ENCODE measurements around the gene ORC6.

DNA sequence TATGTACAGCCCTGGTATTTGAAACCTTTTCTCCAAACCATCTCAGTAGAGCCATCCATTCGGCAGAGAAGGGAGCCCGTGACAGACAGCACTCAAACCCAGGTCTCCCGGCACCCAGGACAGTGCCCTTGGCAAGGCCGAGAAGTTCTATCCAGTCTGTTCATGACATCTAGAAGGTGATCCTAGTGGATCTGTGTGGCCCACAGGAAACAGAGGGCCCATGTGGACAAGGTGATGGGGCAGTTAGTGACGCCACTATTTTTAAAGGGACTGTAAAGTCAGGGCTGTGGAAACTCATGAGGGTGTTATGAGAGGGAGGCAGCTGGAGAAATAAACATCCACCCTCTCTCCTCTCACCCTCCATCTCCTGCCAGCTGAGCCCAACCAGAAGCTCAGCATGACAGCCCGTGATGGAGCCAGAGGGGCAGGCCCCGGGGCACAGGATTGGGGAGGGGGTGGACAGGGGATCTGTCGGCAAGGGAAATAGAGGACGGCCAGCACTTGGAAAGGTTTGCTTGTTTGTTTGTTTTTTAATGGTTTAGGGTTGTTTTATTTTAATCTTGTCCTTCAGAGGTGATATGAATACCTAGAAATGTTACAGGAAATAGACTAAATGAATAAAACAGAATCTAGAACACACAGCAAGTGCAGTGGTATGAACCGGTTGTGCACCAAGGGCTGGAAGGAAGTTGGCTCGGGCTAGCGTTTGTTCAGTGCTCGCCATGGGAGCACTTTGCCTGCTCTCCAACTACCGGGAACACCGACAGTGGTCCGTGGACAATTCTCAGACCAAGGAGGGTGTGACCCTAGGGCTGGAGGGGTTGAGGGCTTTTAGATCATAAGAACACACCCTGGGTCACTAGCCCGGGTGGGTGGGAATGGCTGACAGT lies 41.6 kb downstream of the ORC6 start:
- TF ChIP-seq SMAD4 (CRISPR knock-in tag; IDR thresholded peaks at IDR 0.05) (no peak), ZNF232 (CRISPR knock-in tag; IDR thresholded peaks at IDR 0.05) (no peak), TCF7 (CRISPR knock-in tag; IDR thresholded peaks at IDR 0.05; ENCODE audit: low read depth) (no peak)
- TF ChIP-seq, protein P1, sequence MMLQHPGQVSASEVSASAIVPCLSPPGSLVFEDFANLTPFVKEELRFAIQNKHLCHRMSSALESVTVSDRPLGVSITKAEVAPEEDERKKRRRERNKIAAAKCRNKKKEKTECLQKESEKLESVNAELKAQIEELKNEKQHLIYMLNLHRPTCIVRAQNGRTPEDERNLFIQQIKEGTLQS (CRISPR knock-in tag; conservative IDR thresholded peaks at IDR 0.05) = no peak
- TF ChIP-seq, protein P2, sequence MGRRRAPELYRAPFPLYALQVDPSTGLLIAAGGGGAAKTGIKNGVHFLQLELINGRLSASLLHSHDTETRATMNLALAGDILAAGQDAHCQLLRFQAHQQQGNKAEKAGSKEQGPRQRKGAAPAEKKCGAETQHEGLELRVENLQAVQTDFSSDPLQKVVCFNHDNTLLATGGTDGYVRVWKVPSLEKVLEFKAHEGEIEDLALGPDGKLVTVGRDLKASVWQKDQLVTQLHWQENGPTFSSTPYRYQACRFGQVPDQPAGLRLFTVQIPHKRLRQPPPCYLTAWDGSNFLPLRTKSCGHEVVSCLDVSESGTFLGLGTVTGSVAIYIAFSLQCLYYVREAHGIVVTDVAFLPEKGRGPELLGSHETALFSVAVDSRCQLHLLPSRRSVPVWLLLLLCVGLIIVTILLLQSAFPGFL (CRISPR knock-in tag; IDR thresholded peaks at IDR 0.05; ENCODE audit: borderline replicate concordance) = no peak
- TF ChIP-seq, protein P3, sequence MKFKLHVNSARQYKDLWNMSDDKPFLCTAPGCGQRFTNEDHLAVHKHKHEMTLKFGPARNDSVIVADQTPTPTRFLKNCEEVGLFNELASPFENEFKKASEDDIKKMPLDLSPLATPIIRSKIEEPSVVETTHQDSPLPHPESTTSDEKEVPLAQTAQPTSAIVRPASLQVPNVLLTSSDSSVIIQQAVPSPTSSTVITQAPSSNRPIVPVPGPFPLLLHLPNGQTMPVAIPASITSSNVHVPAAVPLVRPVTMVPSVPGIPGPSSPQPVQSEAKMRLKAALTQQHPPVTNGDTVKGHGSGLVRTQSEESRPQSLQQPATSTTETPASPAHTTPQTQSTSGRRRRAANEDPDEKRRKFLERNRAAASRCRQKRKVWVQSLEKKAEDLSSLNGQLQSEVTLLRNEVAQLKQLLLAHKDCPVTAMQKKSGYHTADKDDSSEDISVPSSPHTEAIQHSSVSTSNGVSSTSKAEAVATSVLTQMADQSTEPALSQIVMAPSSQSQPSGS (CRISPR knock-in tag; IDR thresholded peaks at IDR 0.05; ENCODE audit: borderline replicate concordance, low read depth) = no peak
- TF ChIP-seq, protein P4, sequence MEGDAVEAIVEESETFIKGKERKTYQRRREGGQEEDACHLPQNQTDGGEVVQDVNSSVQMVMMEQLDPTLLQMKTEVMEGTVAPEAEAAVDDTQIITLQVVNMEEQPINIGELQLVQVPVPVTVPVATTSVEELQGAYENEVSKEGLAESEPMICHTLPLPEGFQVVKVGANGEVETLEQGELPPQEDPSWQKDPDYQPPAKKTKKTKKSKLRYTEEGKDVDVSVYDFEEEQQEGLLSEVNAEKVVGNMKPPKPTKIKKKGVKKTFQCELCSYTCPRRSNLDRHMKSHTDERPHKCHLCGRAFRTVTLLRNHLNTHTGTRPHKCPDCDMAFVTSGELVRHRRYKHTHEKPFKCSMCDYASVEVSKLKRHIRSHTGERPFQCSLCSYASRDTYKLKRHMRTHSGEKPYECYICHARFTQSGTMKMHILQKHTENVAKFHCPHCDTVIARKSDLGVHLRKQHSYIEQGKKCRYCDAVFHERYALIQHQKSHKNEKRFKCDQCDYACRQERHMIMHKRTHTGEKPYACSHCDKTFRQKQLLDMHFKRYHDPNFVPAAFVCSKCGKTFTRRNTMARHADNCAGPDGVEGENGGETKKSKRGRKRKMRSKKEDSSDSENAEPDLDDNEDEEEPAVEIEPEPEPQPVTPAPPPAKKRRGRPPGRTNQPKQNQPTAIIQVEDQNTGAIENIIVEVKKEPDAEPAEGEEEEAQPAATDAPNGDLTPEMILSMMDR (IDR thresholded peaks at IDR 0.05) = no peak
